ENCODE data around the gene DNMT3A. TPM values are rescaled to one million over a fixed set of nuclear protein-coding genes. Genes with fewer than 3 reads are reported as not detected.

Gene DNMT3A
- total RNA-seq = 10 to 100 TPM in 4 of 5 donors, 1 to 10 TPM in 1; 6.4 to 47.4 (median 21.9) TPM
- polyA plus RNA-seq = 10 to 100 TPM in 1 of 3 donors, 1 to 10 TPM in 2; 3.4 to 10.1 (median 5.1) TPM
- long read RNA-seq, donor 1 = 0 reads
- long read RNA-seq, donor 2, full-length matches to known transcripts = 3 of 3 reads
- long read RNA-seq, donor 2, partial matches to known transcripts = 0 of 3 reads
- long read RNA-seq, donor 2, other reads (novel, unspliced or antisense) = 0 of 3 reads
- long read RNA-seq, donor 3, full-length matches to known transcripts = 5 of 5 reads
- long read RNA-seq, donor 3, partial matches to known transcripts = 0 of 5 reads
- long read RNA-seq, donor 3, other reads (novel, unspliced or antisense) = 0 of 5 reads
- long read RNA-seq, donor 4 = 0 reads
- long read RNA-seq, donor 5, full-length matches to known transcripts = 6 of 6 reads
- long read RNA-seq, donor 5, partial matches to known transcripts = 0 of 6 reads
- long read RNA-seq, donor 5, other reads (novel, unspliced or antisense) = 0 of 6 reads
- long read RNA-seq, donor 6 = 0 reads
- long read RNA-seq, donor 7, partial matches to known transcripts = 0 of 1 reads
- long read RNA-seq, donor 7, other reads (novel, unspliced or antisense) = 0 of 1 reads
- long read RNA-seq, donor 8, partial matches to known transcripts = 0 of 3 reads
- long read RNA-seq, donor 8, other reads (novel, unspliced or antisense) = 0 of 3 reads
- long read RNA-seq, donor 9, partial matches to known transcripts = 0 of 1 reads
- long read RNA-seq, donor 9, other reads (novel, unspliced or antisense) = 0 of 1 reads
- long read RNA-seq, donor 10, partial matches to known transcripts = 10 of 12 reads
- long read RNA-seq, donor 10, other reads (novel, unspliced or antisense) = 0 of 12 reads

DNA sequence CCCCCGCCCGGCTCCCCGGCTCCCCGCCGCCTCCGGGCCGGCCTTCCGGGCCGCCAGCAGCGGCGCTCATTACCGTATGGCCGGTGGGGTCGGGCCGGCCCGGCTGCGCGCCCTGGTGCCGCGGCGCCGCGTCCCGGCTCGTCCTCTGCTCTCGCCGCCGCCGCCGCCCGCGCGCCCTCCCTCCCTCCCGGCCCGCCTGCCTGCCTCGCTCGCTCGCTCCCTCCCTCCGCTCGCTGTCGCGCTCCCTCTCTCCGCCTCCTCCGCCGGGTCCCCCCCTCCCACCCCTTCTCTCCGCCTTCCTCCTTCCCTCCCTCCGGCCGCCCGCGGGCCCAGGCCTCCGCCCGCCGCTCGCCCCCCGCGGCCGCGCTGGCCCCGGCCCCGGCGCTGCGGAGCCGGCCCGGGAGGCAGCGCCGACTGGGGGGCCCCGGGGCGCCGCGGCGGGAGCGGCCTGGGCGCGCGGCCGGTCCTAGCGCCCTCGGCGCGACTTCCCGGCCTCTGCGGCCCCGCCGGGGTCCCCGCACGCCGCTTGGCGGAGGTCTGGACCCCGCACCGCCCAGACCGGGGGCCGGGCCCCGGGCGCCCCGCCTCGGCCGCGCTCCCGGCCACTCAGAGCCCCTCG lies at the start of gene DNMT3A:
Gene DNMT3A (minus strand): TSS at position 173 of the 619 bp plus-strand sequence. CDS start 27,941 bp downstream, outside the sequence.
- no peaks in the 10 kb centered on the region for H3K36me3 ChIP-seq
- intact Hi-C loops (cut with DNase I; ENCODE audit: low total_unique reads) = no loop called here
- H3K27me3 ChIP-seq = no peaks in the 10 kb centered on the region
- TF ChIP-seq EP300 (IDR thresholded peaks at IDR 0.05) (no peak), POLR2A (IDR thresholded peaks at IDR 0.05) (no peak), POLR2AphosphoS5 (IDR thresholded peaks at IDR 0.05) (no peak)
- TF ChIP-seq, protein P1, sequence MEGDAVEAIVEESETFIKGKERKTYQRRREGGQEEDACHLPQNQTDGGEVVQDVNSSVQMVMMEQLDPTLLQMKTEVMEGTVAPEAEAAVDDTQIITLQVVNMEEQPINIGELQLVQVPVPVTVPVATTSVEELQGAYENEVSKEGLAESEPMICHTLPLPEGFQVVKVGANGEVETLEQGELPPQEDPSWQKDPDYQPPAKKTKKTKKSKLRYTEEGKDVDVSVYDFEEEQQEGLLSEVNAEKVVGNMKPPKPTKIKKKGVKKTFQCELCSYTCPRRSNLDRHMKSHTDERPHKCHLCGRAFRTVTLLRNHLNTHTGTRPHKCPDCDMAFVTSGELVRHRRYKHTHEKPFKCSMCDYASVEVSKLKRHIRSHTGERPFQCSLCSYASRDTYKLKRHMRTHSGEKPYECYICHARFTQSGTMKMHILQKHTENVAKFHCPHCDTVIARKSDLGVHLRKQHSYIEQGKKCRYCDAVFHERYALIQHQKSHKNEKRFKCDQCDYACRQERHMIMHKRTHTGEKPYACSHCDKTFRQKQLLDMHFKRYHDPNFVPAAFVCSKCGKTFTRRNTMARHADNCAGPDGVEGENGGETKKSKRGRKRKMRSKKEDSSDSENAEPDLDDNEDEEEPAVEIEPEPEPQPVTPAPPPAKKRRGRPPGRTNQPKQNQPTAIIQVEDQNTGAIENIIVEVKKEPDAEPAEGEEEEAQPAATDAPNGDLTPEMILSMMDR (IDR thresholded peaks at IDR 0.05) = no peak
- no peaks in the 10 kb centered on the region for H3K9me3 ChIP-seq
- WGBS, 5 donors = 0% methylated on average over 6 to 96 of the region's 100 CpGs; no CpG with 5 or more reads in 1 of the 5 donors
- DNase-seq = peak; percentile 74 to 94
- H3K4me1 ChIP-seq = peaks cover 33 to 49% (median 41%) of the 10 kb centered on the region in 4 donors
- peak within 1 kb of the TSS; percentile 76 to 91 (median 88) for H3K27ac ChIP-seq
- peak within 1 kb of the TSS; percentile 73 to 96 (median 80) for H3K4me3 ChIP-seq

GRCh38 chr2:25389161-25389560 lies 47.4 kb upstream of the DNMT3A start:
- Histone ChIP-seq H3K27me3 (no peaks in the 10 kb centered on the region), H3K4me3 (no peak overlapping the region), H3K36me3 (peaks cover 0 to 30% (median 22%) of the 10 kb centered on the region in 4 donors), H3K27ac (no peak overlapping the region), H3K9me3 (no peaks in the 10 kb centered on the region), H3K4me1 (no peaks in the 10 kb centered on the region)
- no peak for DNase-seq
- WGBS, 5 donors = 93 to 96% (median 95%) methylated on average over 9 of the region's 9 CpGs
- no peak for TF ChIP-seq POLR2A (IDR thresholded peaks at IDR 0.05)
- TF ChIP-seq, protein P1 (IDR thresholded peaks at IDR 0.05) = no peak
- intact Hi-C loops (cut with DNase I; ENCODE audit: low total_unique reads) = no loop called here

DNA sequence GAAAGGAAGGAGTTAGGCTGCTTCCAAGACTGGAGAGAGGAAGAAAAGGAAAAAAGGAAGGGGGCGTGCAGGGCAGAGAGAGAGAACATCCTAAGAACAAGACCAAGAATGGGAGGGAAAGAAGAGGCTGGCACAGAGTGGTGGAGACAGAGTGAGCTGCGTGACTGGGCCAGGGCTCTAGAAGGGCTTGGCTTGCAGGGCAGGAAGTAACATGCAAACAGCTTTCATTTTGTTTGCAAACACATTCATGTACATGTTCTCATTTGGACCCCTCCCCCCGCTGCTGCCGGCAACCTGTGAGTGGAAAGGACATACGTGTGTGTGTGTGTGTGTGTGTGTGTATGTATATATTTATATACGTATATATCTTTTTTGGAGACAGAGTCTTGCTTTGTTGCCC lies 46.8 kb upstream of the DNMT3A start:
- H3K4me1 ChIP-seq = no peaks in the 10 kb centered on the region
- WGBS, 5 donors = 63 to 92% (median 72%) methylated on average over 6 of the region's 6 CpGs
- intact Hi-C loops (cut with DNase I; ENCODE audit: low total_unique reads) = no loop called here
- no peaks in the 10 kb centered on the region for H3K27me3 ChIP-seq
- H3K9me3 ChIP-seq = no peaks in the 10 kb centered on the region
- H3K36me3 ChIP-seq = peaks cover 0 to 30% (median 22%) of the 10 kb centered on the region in 4 donors
- no peak overlapping the region for H3K4me3 ChIP-seq
- DNase-seq = no peak
- H3K27ac ChIP-seq = no peak overlapping the region
- TF ChIP-seq POLR2A (IDR thresholded peaks at IDR 0.05) = no peak
- TF ChIP-seq, protein P1 (IDR thresholded peaks at IDR 0.05) = no peak
- no peak for TF ChIP-seq POLR2AphosphoS5 (IDR thresholded peaks at IDR 0.05)
- no peak for TF ChIP-seq EP300 (IDR thresholded peaks at IDR 0.05)

DNA sequence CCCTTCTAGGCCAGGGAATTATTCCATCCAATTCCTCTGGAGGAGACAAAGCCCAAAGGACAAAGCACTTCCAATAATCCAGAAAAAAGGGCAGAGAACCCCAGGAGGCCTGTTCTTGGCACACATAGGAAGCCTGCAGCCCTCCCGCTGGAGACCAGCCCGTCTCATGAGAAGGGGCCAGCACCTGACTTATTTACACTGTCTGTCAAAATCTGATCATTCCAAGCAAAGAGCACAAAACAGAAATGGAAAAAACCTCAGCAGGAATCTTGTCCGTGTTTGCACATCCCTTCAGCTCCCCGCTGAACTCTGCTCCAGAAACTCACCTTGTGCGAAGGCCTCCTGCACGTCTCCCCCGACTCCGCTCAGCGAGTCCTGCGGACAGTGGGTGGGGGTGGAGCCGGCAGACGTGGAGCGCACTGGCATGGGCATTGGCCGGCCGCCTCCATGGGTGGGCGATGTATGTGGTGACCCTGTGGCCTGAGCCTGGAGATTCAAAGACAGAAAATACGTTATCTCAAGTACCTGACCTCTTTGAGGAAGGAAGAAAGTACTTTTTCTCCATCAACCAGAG lies 46.2 kb upstream of the DNMT3A start:
- H3K9me3 ChIP-seq = no peaks in the 10 kb centered on the region
- intact Hi-C loops (cut with DNase I; ENCODE audit: low total_unique reads) = no loop called here
- no peak for DNase-seq
- no peaks in the 10 kb centered on the region for H3K4me1 ChIP-seq
- H3K27ac ChIP-seq = no peak overlapping the region
- no peak for TF ChIP-seq POLR2AphosphoS5 (IDR thresholded peaks at IDR 0.05)
- TF ChIP-seq, protein P1 (IDR thresholded peaks at IDR 0.05) = no peak
- WGBS, 5 donors = 82 to 89% (median 86%) methylated on average over 17 of the region's 17 CpGs
- H3K27me3 ChIP-seq = no peaks in the 10 kb centered on the region
- no peak overlapping the region for H3K4me3 ChIP-seq
- peaks cover 0 to 30% (median 22%) of the 10 kb centered on the region in 4 donors for H3K36me3 ChIP-seq

Data from stomach (tissue), 19 donors.